IMR-90 (cell line): ENCODE data around the gene ARHGAP19. TPM values are rescaled to one million over a fixed set of nuclear protein-coding genes. Genes with fewer than 3 reads are reported as not detected.

Experiments
- ATAC-seq: fragments of 200-7000 bp; cut with Tn5 transposase; 2 replicates; pipeline ENCODE4 v1.9.1; 2020; ENCODE audit warnings: low read depth, mild to moderate bottlenecking, moderate library complexity
- BruUV-seq: library from RNA; stranded (reverse); fragments of 400-500 nt; replicated peaks from 2 replicates; lab custom pipeline; 2021; lab: Mats Ljungman, UMichigan
- CTCF ChIA-PET: fragments of 300-600 bp; formaldehyde crosslinking; extraction: SDS; loops from one replicate; lab custom pipeline; 2021; ENCODE audit warnings: antibody characterized with exemption; lab: Yijun Ruan, JAX
- POLR2A ChIA-PET: fragments of 300-600 bp; sonication (Branson Sonifier 250); formaldehyde crosslinking; loops from one replicate; lab custom pipeline; 2022; ENCODE audit warnings: antibody characterized with exemption; ENCODE audit not compliant: unreplicated experiment; lab: Charles Lee
- DNase-seq: peaks from one replicate; pipeline ENCODE4 v3.0.0; 2013
- H2AFZ ChIP-seq: replicated peaks from 2 replicates; pipeline ENCODE3; 2013; ENCODE audit warnings: low read length, mild to moderate bottlenecking; ENCODE audit not compliant: poor library complexity
- H2AK5ac ChIP-seq: 2 replicates; pipeline ENCODE4 v1.6.1; 2013; ENCODE audit warnings: low read depth, low read length, inconsistent platforms
- H2AK9ac ChIP-seq: replicated peaks from 2 replicates; pipeline ENCODE3; 2013; ENCODE audit warnings: mild to moderate bottlenecking, low read depth, low read length, moderate library complexity; ENCODE audit not compliant: poor library complexity
- H2BK120ac ChIP-seq: 2 replicates; pipeline ENCODE4 v1.6.1; 2013; ENCODE audit warnings: low read depth, low read length, inconsistent platforms
- H2BK15ac ChIP-seq: 3 replicates; pipeline ENCODE4 v1.6.1; 2013; ENCODE audit warnings: low read depth, low read length, inconsistent platforms
- H2BK20ac ChIP-seq: 2 replicates; pipeline ENCODE4 v1.6.1; 2013; ENCODE audit warnings: low read depth, mild to moderate bottlenecking, inconsistent platforms, low read length, moderate library complexity
- H2BK5ac ChIP-seq: 2 replicates; pipeline ENCODE4 v1.6.1; 2013; ENCODE audit warnings: mild to moderate bottlenecking, low read depth, low read length, inconsistent platforms; ENCODE audit not compliant: poor library complexity, severe bottlenecking
- H3K14ac ChIP-seq: replicated peaks from 2 replicates; pipeline ENCODE4 v1.6.1; 2013; ENCODE audit warnings: low read depth, low read length, inconsistent platforms
- H3K18ac ChIP-seq: 2 replicates; pipeline ENCODE4 v1.6.1; 2013; ENCODE audit warnings: low read depth, low read length, control low read depth
- H3K23ac ChIP-seq: 2 replicates; pipeline ENCODE4 v1.6.1; 2013; ENCODE audit warnings: low read depth, low read length, inconsistent platforms
- H3K27ac ChIP-seq: 2 replicates; pipeline ENCODE4 v1.5.1; 2013; ENCODE audit warnings: mild to moderate bottlenecking, control low read depth, low read length; ENCODE audit not compliant: insufficient read depth
- H3K27me3 ChIP-seq: 2 replicates; pipeline ENCODE4 v1.6.1; 2013; ENCODE audit warnings: low read length; ENCODE audit not compliant: control insufficient read depth, insufficient read depth
- H3K36me3 ChIP-seq: 2 replicates; pipeline ENCODE4 v1.6.1; 2013; ENCODE audit warnings: low read length, mixed read lengths; ENCODE audit not compliant: control insufficient read depth, insufficient read depth
- H3K4ac ChIP-seq: 2 replicates; pipeline ENCODE4 v1.6.1; 2013; ENCODE audit warnings: low read depth, low read length, inconsistent platforms
- H3K4me1 ChIP-seq: 2 replicates; pipeline ENCODE4 v1.6.1; 2013; ENCODE audit warnings: low read length, mixed read lengths; ENCODE audit not compliant: control insufficient read depth, insufficient read depth
- H3K4me2 ChIP-seq: 2 replicates; pipeline ENCODE4 v1.6.1; 2013; ENCODE audit warnings: low read depth, mild to moderate bottlenecking, control low read depth, low read length, moderate library complexity
- H3K4me3 ChIP-seq: 2 replicates; pipeline ENCODE4 v1.5.1; 2013; ENCODE audit warnings: low read depth, mild to moderate bottlenecking, control low read depth, low read length, moderate library complexity; ENCODE audit not compliant: insufficient read depth
- H3K56ac ChIP-seq: 2 replicates; pipeline ENCODE4 v1.6.1; 2013; ENCODE audit warnings: low read length, inconsistent platforms; ENCODE audit not compliant: insufficient read depth; ENCODE audit errors: extremely low read depth
- H3K79me1 ChIP-seq, 2 experiments: 2 replicates each; pipeline ENCODE4 v1.6.1; 2013; ENCODE audit warnings: low read length in 2 of 2, inconsistent platforms in 1 of 2, low read depth in 1 of 2
- H3K9ac ChIP-seq: 2 replicates; pipeline ENCODE4 v1.6.1; 2013; ENCODE audit warnings: low read depth, low read length, control low read depth
- H3K9me1 ChIP-seq: 2 replicates; pipeline ENCODE4 v1.6.1; 2013; ENCODE audit warnings: low read length, inconsistent platforms; ENCODE audit not compliant: insufficient read depth
- H3K9me3 ChIP-seq: 2 replicates; pipeline ENCODE4 v1.6.1; 2013; ENCODE audit warnings: low read length; ENCODE audit not compliant: control insufficient read depth, insufficient read depth
- H4K20me1 ChIP-seq: 2 replicates; pipeline ENCODE4 v1.6.1; 2013; ENCODE audit warnings: low read length, inconsistent platforms; ENCODE audit not compliant: insufficient read depth
- H4K5ac ChIP-seq: 2 replicates; pipeline ENCODE4 v1.6.1; 2013; ENCODE audit warnings: mild to moderate bottlenecking, low read depth, low read length, control low read depth
- H4K8ac ChIP-seq, 2 experiments: 2 replicates each; pipeline ENCODE4 v1.6.1; 2013; ENCODE audit warnings: low read depth in 2 of 2, low read length in 2 of 2, control low read depth in 1 of 2, inconsistent platforms in 1 of 2
- H4K91ac ChIP-seq: 2 replicates; pipeline ENCODE4 v1.6.1; 2013; ENCODE audit warnings: low read depth, low read length, inconsistent platforms; ENCODE audit not compliant: insufficient read depth
- CEBPB ChIP-seq: IDR thresholded peaks from 2 replicates; pipeline ENCODE4 v1.6.1; 2012; ENCODE audit warnings: low read depth, low read length, improper control_type of control experiment
- CHD1 ChIP-seq: IDR thresholded peaks from 2 replicates; pipeline ENCODE4 v1.6.1; 2012; ENCODE audit warnings: low read depth, low read length, improper control_type of control experiment
- ELK1 ChIP-seq: fragments of 150-350 bp; IDR thresholded peaks from 2 replicates; pipeline ENCODE4 v1.6.1; 2016; ENCODE audit warnings: low read depth, mild to moderate bottlenecking, low read length, moderate library complexity, borderline replicate concordance
- MAFK ChIP-seq: IDR thresholded peaks from 2 replicates; pipeline ENCODE4 v1.6.1; 2012; ENCODE audit warnings: low read depth, low read length, improper control_type of control experiment
- MAZ ChIP-seq: IDR thresholded peaks from 2 replicates; pipeline ENCODE4 v1.6.1; 2012; ENCODE audit warnings: low read depth, mild to moderate bottlenecking, low read length, improper control_type of control experiment, moderate library complexity, borderline replicate concordance
- NFE2L2 ChIP-seq: fragments of 150-350 bp; IDR thresholded peaks from 2 replicates; pipeline ENCODE4 v1.6.1; 2016; ENCODE audit warnings: low read depth, mild to moderate bottlenecking, low read length
- RFX5 ChIP-seq: IDR thresholded peaks from 2 replicates; pipeline ENCODE4 v1.8.0; 2012; ENCODE audit warnings: low read depth, mild to moderate bottlenecking, low read length, moderate library complexity
- WGBS, 2 experiments: methylation state at CpG; one replicate each; pipeline versions ENCODE4 v1.1.5 to v1.1.7; 2013; ENCODE audit warnings: missing lambda C conversion rate in 2 of 2; ENCODE audit not compliant: insufficient read length in 1 of 2; ENCODE audit errors: extremely low coverage in 2 of 2; 5-methylcytosine and 5-hydroxymethylcytosine counted together
- dilution Hi-C: fragments of 300-500 bp; cut with HindIII; formaldehyde crosslinking; loops from one replicate; pipeline ENCODE4 v1.14.3; 2018; ENCODE audit warnings: low sequenced_read_pairs; ENCODE audit not compliant: unreplicated experiment
- in situ Hi-C: fragments of 300-500 bp; cut with MboI; formaldehyde crosslinking; loops from 3 replicates; pipeline ENCODE4 v1.14.3; 2019; ENCODE audit warnings: low sequenced_read_pairs, inconsistent platforms, mixed read lengths
- intact Hi-C: fragments of 100-400 bp; cut with micrococcal nuclease; formaldehyde crosslinking; loops from 2 replicates; pipeline ENCODE4 v1.10.0; 2022
- polyA plus RNA-seq, 3 experiments: library from polyadenylated mRNA; depleted of rRNA; stranded (reverse); fragments of >200 nt; gene quantifications; 2 replicates each; pipeline ENCODE4 v1.2.3, GENCODE V29; 2012; ENCODE audit warnings: low replicate concordance in 1 of 3
- total RNA-seq: library from RNA; depleted of rRNA; stranded (reverse); fragments of >200 nt; gene quantifications from 2 replicates; pipeline ENCODE4 v1.2.3, GENCODE V29; 2012

Gene ARHGAP19
- total and polyA plus RNA-seq, 2 of the 4 experiments (the other 2 are of a cell fraction): 6.3 to 7.0 TPM

DNA sequence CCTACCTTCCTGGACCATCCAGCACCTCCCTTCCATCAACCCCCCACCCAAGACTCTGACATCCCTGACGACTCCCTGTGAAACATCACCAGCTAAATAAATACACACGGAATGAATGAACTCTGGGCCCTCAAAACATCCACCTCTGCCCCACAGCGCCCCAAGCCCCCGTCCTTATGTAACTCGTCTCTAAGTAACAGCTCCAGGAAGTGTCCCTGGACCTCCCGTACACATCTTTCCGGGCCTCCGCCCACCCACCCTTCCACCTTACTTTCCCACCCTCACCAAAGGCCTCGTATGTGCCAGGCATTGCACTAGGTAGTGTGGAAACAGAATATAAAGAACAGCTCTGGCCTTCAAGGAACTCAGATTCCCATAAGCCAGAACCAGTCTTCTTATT lies 79.0 kb downstream of the ARHGAP19 start:
- POLR2A ChIA-PET: no interaction called here
- H2AK9ac ChIP-seq: no peak overlapping the region
- H2BK20ac ChIP-seq: no peak overlapping the region
- no peak overlapping the region for H3K4me3 ChIP-seq
- peaks cover 8% of the 10 kb centered on the region for H3K27me3 ChIP-seq
- H2BK15ac ChIP-seq: no peak overlapping the region
- no peak overlapping the region for H3K27ac ChIP-seq
- H3K4me2 ChIP-seq: no peak overlapping the region
- CTCF ChIA-PET: interaction anchor here (1.6 kb wide), 1 partner anchor 140 kb away, joined by 5 read pairs; no protein-coding TSS in a partner anchor
- dilution Hi-C loops: no loop called here
- H4K20me1 ChIP-seq: no peaks in the 10 kb centered on the region
- BruUV-seq: no TSS peak
- no peak overlapping the region for H2AK5ac ChIP-seq
- peaks cover 7% of the 10 kb centered on the region for H3K4me1 ChIP-seq
- intact Hi-C loops: loop anchor here (5.0 kb wide), 2 partner anchors 381 to 836 kb away; partner anchors contain the start of gene LCOR
- DNase-seq (no peak), ATAC-seq (no peak)
- H3K4ac ChIP-seq: no peak overlapping the region
- no peak overlapping the region for H3K18ac ChIP-seq
- no peak overlapping the region for H4K91ac ChIP-seq
- no peaks in the 10 kb centered on the region for H3K79me1 ChIP-seq
- H4K5ac ChIP-seq: no peak overlapping the region
- H2BK120ac ChIP-seq: no peak overlapping the region
- 8% methylated on average over 2 of the region's 9 CpGs; no CpG with 5 or more reads in 1 of the 2 experiments for WGBS, 2 experiments
- no peaks in the 10 kb centered on the region for H3K9me3 ChIP-seq
- no peak overlapping the region for H3K9ac ChIP-seq
- in situ Hi-C loops: no loop called here
- no peak overlapping the region for H3K56ac ChIP-seq
- no peak overlapping the region for H3K23ac ChIP-seq
- no peak for TF ChIP-seq RFX5
- no peak for TF ChIP-seq ELK1
- TF ChIP-seq CHD1: no peak
- TF ChIP-seq CEBPB: no peak
- no peak for TF ChIP-seq MAFK
- no peak for TF ChIP-seq NFE2L2
- no peak for TF ChIP-seq MAZ
- no peak overlapping the region for H2AFZ ChIP-seq
- H4K8ac ChIP-seq: no peak overlapping the region
- H3K9me1 ChIP-seq: peaks cover 1% of the 10 kb centered on the region; the same call in 1 of the 2 replicates
- no peaks in the 10 kb centered on the region for H3K36me3 ChIP-seq
- H3K14ac ChIP-seq: no peak overlapping the region
- H2BK5ac ChIP-seq: no peak overlapping the region
